ENCODE data around the gene G6PC2.
"Not testable (repeated sequence)": the region's sequence is repeated elsewhere in the genome, so short reads cannot be mapped to it uniquely, and the experiment has no call there.

The G6PC2 gene

DNA sequence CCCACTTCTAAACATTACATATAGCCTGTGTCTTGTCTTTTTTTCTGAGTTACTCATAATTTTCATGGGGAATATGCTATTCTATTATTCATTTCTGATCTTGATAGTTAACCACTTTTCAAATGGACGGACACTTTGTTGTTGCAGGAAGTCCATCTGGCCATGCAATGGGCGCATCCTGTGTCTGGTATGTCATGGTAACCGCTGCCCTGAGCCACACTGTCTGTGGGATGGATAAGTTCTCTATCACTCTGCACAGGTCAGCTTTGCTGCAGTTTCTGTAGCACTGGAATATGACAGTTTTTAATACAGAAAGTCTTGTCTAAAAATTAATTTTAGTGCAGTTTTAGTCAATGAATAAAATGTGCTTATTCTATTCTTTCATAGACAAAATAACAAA is 3.3 kb downstream of the G6PC2 start:
- DNase-seq (ENCODE audit: low spot score) = no peak

DNA sequence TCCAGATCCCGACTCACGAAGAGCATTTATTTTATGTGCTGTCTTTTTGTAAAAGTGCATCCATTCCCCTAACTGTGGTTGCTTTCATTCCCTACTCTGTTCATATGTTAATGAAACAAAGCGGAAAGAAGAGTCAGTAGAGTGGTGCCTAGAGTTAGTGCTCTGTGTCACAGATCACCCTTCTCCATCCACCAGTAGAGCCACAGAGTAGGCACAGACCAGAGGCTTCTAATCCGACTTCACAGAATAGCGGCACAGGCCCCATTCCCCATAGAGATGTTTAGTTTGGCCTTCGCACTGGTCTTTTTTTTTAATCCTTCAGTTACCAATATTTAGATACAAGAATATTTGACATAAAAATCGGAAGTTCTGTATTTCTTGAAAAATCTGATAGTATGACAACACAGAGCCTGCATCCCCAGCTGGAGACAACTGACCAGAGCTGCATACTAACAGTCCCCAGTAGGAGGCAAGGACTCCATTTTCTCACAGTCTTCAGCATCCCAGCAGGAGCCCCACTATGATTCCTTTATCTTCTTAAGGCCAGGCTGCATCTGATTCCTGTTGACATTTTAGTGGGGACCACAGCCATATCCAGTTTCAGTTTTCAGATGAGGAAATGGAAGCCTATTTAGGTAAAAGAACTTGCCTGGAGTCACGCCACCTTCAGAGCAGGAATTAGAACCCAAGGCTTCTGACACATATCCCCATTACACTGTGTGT is 7.0 kb downstream of the G6PC2 start:
- no peak for DNase-seq (ENCODE audit: low spot score)

DNA sequence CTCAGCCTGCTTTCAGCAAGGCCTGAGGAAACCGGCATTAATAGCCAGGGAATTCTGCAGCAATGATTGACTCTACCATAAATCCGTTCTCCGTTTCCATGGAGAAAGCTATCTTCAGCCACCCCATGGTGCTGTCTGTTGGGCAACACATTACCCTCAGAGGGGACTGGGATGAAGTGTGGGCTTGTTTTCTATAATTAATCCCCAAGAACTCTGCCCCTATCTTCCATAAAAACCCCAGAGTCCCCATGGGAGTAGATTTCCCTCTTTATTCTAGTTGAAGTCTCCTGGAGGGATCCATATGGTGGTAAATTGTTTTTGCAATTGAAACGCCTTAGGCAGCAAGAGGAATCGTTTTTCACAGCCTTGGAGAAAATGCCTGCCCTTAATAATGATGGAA is 9.2 kb downstream of the G6PC2 start:
- no peak for DNase-seq (ENCODE audit: low spot score)

DNA sequence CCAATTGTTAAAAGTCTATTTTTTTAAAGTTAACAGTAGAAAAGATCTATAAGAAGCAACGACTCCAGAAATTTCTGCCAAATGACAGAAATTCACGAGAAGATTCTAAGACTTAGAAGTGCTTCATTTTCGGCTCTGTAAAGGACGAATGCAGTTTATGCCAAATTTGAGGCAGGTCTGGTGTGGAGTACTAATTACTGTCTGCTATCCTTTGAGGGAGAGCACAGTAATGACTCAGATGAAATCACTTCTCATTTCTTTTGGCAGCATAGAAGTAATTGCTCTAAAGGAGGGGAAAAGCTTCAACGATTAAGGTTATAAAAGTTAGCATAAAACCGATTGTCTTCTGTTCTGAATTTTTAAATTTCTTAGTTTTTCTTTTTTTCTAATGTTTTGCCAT is 11.4 kb downstream of the G6PC2 start:
- no peak for DNase-seq (ENCODE audit: low spot score)

DNA sequence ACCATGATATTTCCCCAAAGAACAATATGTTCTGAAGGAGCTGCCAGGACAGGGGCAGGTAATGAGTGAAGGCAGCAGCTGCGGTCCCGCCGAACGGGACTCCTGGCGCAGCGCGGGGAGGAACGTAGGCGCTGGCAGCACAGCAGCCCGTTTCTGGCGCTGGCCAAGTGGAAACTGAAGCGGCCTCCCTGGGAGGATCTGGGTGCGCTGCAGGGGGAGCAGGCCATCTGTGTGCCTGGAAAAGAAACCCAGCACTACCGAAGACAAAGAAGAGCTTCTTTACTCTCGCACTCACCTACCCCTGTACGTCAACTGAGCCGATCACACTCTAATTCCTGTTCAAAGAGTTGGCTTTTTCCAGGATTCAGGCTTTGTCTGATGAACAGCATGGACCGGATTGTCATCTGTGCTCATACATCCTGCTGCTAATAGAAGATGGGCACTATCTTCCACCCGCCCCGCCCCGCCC is 11.8 kb downstream of the G6PC2 start:
- peak; percentile 34 for DNase-seq (ENCODE audit: low spot score)

DNA sequence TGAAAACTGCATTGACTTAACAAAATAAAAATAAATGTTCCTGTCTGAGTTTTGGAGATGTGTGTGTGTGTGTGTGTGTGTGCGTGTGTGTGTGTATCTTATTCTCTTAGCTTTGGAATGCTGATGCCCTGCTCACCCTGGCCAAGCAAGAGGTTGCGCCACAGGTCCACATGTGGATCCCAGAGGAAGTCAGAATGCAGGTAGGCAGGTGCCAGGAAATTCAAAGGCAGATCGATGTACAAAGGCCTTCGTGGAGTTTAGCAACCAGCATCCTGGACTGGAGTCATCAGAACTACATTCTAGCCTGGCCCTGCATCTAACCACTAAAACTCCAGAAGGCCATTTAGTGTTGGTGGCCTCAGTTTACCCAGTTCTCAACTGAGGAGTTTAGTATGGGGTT is 12.4 kb downstream of the G6PC2 start:
- no peak for DNase-seq (ENCODE audit: low spot score)

DNA sequence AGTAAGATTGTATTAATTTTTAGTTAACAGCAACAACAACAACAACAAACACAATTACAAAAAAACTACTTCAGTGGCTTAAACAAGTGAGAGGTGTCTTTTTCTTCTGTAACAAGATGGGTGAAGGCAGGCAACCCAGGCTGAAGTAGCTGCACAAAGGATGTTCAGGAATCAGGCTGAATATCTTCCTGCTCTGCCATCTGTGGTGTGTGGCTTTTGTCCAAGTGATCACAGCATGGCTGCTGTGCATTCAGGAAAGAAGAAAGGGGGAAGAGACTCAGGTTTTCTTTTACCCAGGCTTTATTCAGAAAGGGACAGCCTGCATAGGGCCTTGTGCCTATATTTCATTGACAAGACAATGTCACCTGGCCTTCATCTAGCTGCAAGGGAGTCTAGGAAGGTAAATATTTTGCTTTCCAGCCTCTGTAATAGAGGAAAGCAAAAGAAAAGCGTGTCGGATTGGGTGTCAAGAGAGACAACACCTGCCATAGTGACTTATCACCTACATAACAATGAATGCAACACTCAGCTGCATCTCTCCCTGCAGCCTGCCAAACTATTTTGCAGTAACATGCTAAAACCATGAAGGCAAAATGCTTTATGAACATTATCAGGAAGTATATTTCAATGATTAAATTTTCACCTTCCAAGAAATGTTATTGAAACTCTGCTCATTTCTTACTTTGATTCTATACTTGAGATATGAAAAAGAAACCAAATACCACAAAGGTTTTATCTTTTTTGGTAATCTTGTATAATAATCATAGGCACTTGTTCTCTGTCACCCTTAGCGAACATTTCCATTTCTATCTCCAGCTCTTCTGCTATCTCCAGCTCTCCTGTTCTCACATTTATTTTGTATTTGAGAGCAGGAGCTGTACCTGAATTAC is 14.6 kb downstream of the G6PC2 start:
- no peak for DNase-seq (ENCODE audit: low spot score)

DNA sequence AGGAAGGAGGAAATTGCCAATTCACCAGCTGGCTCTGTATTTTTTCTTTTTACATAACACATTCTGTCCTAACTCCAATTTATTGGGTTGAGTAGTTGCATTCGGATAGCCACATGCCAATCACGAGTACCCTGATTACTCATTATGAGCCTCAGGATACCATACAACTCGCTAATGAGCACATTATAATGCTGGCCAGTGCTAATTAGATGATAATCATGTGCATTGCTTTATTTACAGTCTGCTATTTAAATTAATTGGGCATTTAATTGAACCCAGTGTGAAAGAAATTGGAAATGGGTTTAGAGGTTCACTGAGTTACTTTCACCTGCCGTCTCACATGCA is 15.2 kb downstream of the G6PC2 start:
- no peak for DNase-seq (ENCODE audit: low spot score)

DNA sequence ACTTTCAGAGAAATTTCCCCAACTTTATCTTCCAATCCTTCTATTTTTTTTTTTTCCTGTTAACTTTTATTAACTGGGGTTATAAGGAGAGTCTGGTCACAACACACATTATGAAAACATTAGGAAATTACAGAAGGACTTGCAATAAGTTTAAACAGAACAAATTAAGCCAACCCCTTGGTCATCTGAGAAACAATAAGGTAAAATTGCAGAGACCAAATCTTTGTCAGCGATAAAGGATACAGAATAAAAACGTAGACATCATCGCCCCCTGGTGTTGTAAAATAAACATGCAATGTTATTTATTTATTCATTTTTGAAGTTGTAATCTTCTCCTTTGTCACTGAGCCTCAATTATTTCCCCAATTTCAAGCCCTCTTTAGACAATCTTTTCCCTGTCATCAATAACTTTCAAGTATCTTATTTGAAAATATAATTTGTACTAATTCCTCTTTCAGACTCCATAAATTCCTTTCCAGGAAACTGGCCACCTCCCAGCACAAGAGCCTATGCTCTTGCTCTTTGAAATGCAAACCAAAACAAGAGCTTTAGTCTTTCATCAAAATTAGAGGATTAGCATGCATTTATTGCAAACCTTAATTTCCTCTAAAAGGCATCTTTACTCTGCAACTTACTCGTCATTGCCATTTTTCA is 19.5 kb downstream of the G6PC2 start:
- no peak for DNase-seq (ENCODE audit: low spot score)

DNA sequence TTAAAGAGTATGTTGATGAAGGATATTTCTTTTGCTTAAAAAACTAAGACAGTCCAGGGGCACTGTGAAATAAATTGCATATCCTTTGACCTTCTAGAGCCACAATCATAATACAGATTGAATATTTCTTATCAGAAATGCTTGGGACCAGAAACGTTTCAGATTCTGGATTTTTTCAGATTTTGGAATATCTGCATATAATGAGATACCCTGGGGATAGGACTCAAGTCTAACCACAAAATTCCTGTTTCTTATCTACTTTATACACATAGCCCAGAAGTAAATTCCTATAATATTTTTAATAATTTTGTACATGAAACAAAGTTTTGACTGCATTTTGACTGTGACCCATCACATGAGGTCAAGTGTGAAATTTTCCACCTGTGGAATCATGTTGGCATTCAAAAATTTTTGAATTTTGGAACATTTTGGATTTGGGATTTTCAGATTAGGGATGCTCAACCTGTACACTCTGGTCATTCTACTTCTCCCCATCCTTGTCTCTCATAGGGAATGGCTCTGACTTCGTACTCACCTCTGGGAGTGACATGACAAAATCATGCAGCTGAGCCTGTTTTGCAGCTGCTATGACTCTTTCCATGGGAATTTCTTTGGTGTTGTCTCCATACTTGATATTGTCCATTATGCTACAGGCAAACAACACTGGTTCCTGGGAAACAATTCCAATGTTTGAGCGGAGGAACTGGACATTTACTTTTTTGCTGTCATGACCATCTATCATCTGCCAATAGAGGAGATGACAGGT is 25.7 kb downstream of the G6PC2 start:
- no peak for DNase-seq (ENCODE audit: low spot score)

DNA sequence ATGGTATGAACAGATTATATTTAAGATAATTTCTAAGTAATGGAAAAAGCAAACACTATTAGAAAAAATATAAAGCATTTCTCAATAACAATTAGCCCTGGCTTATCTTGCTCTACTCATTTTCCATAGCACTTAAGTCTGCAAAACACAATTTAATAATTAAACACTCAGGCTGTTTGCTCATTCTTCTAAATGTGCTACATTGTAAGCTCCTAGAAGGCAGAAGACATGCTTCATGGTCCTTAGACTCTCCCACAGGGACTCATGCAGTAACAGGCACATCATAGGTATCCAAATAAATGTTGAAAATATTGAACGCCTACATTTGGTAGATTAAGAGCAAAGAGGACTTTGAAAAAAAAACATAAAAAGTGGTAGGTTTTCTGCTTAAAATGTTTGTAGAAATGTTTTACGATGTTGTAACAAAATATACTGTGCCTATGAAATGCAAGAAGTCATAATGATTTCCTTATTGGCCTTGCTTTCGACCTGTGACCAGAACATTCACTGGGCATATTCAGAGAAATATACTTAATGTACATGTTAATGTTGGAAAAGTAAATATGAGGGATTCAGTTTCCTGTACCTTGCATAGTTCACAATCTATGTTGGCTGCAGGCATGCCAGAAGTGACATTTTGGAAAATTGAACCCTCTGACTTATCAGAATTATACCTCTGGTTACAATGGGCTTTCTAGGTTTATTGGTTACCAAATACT is 27.2 kb downstream of the G6PC2 start:
- DNase-seq (ENCODE audit: low spot score) = no peak

DNA sequence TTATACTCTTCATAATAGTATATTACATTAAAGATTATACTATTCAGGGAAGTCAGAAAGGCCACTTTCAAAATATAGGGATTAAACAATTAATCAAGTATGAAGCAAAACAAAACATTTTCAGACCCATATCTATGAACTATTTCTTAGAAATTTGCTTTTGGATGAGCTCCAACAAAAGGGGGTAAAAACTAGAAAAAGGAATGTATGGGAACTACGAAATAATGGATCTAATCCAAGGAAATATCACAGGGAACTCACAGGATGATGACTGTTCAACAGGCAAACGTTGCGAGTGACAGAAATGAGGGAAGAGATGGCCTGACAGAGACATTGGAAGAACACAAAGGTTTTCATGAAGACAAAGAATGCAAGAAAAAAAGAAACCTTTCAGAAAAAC is 27.9 kb downstream of the G6PC2 start:
- DNase-seq (ENCODE audit: low spot score) = no peak

DNA sequence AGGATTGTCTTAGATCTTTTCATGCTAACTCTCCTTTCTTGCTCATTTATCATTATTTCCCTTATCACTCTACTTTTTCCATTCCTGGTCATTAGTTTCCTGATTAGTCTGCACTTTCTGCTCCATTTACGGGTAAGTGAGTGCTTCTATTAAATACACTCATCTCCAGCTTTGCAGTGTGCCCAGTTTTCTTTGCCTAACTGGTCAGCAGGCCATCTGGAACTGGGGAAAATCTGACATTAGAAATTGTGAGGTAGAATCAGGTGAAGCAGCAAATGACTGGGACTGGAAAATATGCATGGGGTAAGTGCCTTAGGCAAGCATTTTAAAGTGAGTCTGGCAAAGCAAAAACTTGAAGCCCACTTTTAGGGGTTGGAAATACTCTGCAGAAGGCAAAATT is 29.2 kb downstream of the G6PC2 start:
- DNase-seq (ENCODE audit: low spot score) = no peak

DNA sequence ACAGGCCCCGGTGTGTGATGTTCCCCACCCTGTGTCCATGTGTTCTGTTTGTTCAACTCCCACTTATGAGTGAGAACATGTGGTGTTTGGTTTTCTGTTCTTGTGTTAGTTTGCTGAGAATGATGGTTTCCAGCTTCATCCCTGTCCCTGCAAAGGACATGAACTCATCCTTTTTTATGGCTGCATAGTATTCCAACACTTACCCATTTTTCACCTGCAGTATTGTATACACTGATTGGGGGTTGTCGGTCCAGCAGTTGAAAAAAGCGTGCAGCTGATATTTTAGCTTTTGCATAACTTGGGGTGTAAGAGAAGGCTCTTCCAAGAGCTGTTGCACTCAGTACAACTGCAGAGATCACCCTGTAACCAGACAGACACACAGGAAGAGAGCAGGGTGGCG is 31.1 kb downstream of the G6PC2 start:
- not testable (repeated sequence) for DNase-seq (ENCODE audit: low spot score)

DNA sequence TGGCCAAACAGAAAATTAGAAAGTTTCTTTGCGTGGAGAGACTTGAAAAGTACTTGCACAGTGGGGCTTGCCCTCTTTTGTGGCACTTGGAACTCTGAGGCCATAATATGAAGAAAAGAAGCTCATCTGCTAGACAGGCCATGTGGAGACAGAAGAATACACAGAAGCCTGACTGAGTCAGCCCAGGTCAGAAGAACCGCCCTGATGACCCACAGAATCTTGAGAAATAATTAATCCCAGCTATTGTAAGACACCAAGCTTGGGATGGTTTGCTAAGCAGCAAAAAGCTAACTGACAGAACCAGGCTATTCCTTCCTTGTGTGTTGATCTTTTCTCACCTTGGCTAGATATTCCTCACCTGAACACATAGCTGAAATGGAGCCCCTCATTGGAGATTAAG is 33.7 kb downstream of the G6PC2 start:
- no peak for DNase-seq (ENCODE audit: low spot score)

DNA sequence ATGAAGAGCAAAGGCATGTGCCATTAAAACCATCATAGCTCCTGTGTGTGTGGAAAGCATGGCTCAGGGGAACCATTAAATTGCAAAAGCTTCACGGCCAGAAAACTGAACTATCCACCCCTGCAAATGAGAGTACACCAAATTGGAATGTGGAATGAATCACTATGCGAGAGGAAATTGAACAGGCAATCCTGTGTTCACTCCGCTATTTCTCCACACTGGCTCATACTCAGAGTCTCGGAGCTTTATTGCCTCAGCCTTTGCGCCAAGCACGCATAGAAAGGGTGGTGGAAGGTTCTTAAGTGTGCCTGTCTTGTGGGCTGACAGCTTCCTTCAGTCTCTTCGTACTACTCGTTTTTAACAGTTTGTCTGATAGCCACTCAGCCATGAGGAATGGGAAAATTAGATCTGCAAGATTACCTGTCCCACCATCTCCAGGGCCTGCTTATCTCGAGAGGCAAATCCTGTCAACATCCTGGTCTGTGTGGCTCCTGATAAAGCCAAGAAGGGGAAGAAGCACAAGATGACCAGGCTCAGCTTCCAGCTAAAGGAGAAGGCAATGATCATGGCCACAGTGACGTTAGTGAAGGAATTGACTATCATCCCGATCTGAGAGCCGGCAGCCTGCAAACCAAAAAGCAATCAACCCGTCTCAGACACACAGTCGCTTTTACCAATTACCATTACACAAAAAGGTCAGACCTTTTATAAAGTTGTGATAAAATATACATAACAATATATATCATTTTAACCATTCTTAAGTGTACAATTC is 34.9 kb downstream of the G6PC2 start:
- DNase-seq (ENCODE audit: low spot score) = no peak

DNA sequence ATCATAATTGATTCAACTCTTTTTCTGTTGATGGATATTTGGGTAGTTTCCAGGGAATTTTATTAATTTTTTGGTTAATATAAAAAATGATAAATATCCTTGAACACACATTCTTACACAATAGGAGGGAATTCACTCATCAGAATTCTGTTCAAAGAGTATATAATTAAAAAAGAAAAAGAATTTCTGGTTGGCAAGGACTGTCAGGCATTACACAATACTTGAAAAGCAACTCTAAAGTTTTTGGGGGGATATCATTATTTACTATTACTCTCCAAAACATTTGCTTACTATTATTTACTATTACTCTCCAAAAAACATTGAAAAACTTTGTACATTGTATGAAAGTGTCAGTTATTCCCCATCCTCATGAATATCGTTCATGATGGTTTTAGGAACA is 38.0 kb downstream of the G6PC2 start:
- no peak for DNase-seq (ENCODE audit: low spot score)

DNA sequence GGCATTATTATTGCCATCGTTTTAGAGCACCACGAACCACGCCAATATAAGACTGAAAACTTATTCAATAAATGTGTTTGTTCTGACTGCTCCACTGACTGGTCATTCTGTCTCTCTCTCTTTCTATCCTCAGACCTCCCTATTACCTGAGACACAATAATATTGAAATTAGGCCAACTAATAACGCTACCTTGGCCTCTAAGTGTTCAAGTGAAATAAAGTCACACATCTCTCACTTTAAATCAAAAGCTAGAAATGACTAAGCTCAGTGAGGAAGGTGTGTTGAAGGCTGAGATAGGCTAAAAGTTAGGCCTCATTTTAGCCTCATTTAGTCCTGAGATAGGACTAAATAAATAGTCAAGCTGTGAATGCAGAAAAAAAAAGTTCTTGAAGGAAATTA is 38.8 kb downstream of the G6PC2 start:
- no peak for DNase-seq (ENCODE audit: low spot score)

DNA sequence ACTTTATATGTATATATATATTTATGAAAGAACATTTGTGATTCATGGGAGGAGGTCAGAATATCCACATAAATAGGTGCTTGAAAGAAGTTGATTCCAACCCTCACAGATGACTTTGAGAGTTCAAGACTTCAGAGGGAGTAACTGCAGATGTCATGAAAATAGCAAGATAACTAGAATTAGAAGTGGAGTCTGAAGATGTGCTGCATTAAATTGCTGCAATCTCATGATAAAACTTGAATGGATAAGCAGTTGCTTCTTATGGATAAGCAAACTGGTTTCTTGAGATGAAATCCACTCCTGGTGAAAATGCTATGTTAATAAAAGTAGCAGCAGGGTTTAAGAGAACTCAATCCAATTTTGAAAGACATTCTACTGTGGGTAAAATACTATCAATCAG is 40.2 kb downstream of the G6PC2 start:
- no peak for DNase-seq (ENCODE audit: low spot score)

DNA sequence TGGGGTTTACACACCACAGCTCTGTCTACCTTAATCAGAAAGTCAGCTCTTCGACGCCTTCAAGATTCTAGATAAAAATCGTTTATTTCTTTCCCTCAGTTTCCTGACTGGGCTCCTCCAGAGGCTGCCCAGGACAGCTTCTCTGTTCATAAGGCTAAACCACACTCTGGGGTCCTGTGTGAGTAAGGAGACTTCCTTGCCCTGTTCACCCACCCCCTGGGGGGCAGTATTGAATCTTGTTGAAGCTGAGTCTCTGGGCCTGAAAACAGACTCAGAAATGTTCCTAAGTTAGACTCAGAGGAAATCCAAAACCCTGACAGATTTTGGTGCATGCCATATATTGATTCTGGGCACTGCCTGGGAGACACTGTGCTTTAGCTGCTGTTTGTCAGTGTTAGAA is 43.0 kb downstream of the G6PC2 start:
- no peak for DNase-seq (ENCODE audit: low spot score)

DNA sequence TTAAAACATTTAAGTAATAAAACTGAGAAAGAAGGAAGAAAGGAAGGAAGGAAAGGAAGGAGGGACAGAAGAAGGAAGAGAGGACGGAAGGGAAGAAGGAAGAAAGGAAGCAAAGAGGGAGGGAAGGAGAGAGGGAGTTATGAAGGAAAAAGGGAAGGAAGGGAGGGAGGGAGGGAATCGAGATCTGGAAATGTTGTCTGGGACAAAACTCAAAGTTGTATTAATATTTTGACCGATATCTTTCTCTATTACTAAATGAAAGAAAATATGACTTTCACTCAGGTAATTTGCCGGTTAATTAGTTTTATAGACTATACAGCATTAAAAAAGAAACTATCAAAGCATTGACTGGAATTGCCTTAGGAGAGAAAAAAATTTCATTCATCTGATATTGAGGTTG is 44.4 kb downstream of the G6PC2 start:
- no peak for DNase-seq (ENCODE audit: low spot score)
